LNCAP (cell line): ENCODE data around the gene PAEP.

Source experiments
- TF ChIP-seq, protein P1 (sequence below): fragments of 450-650 bp; IDR thresholded peaks from 2 replicates; pipeline ENCODE4 v1.5.1; 2017; ENCODE audit warnings: mild to moderate bottlenecking

PAEP gene

DNA sequence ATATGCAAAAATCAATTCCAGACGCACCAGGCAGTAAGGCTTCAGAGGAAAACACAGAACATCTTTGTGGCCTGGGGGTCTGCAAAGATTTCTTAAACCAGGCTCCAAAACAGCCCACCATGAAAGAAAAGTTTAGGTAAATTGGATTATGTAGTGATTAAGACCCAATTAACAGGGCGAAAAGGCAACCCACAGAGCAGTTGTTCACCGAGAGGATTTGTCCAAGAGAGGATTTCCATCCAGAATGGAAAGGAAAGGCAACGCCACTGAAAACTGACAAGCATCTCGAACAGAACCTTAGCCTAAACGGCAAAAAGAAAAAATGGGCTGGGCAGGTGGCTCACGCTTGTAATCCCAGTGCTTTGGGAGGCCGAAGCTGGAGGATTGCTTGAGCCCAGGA, 40.4 kb downstream of the PAEP start:
- TF ChIP-seq, protein P1, sequence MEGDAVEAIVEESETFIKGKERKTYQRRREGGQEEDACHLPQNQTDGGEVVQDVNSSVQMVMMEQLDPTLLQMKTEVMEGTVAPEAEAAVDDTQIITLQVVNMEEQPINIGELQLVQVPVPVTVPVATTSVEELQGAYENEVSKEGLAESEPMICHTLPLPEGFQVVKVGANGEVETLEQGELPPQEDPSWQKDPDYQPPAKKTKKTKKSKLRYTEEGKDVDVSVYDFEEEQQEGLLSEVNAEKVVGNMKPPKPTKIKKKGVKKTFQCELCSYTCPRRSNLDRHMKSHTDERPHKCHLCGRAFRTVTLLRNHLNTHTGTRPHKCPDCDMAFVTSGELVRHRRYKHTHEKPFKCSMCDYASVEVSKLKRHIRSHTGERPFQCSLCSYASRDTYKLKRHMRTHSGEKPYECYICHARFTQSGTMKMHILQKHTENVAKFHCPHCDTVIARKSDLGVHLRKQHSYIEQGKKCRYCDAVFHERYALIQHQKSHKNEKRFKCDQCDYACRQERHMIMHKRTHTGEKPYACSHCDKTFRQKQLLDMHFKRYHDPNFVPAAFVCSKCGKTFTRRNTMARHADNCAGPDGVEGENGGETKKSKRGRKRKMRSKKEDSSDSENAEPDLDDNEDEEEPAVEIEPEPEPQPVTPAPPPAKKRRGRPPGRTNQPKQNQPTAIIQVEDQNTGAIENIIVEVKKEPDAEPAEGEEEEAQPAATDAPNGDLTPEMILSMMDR = no peak

DNA sequence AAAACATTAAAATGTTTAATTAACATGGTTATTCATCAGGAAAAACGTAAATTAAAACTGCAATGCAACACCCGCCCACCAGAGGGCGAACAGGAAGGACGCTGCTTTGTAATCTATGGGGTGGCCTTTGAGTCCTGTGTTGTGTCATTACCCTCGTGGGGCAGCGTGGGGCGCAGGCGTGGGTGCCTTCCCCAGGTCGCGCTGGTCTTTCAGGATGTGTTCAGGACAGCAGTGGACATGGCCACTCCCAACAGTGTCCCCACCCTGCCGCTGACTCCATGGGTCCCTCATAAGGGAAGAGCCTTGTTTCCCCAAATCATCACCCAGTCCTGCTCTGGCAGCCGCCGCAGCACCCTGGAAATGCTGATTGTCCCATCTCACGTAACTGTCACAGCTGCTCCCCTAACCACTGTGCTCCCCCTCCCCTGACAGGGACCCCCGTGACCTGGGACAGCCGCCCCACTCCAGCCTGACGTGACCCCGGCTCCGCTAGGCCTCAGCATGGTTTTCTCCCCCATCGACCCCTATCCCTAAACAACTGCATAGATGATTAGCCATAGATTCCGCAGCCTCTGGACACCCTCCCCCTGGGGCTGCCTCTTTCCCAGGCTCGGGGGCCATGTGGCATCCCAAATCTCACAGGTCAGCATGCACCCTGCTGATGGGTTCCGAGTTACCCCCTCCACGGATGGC, 41.4 kb downstream of the PAEP start:
- TF ChIP-seq, protein P1 = peak; percentile 88

DNA sequence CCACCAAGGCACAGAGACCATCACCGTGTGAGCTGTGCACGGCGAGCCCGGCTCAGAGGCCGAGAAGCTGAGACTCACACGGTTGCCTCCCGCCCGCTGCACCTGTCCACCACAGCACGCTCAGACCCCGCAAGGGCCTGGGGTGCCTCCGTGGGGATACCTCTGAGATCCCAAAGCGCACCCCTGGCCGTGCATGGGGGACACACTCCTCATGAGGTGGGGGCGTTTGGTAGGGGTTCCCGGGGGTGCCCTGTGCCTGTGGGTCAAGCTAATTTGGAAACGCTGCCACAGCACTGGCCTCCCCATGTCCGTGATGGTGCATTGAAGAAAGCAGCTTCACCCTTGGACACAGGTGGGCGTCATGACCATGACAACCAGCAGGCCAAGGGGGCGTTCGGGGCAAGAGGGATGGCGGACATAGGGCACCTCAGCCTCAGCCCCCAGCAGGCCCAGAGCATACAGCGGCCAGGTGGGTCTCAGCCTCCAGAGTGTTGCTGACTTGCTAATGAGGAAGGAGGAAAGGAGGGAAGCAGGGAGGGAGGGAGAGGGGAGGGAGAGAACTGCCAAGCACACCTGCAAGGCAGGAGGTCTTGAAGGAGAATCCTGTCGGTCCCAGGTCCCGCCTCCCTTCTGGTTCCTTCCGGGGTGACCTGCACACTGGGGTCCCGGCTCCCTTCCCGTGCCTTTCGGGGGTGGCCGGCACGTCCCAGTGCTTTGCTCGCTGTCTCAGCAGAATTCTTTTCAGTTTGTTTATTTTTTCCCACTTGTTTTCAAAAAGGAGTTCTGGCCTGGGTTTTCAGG, 43.1 kb downstream of the PAEP start:
- TF ChIP-seq, protein P1 = no peak

DNA sequence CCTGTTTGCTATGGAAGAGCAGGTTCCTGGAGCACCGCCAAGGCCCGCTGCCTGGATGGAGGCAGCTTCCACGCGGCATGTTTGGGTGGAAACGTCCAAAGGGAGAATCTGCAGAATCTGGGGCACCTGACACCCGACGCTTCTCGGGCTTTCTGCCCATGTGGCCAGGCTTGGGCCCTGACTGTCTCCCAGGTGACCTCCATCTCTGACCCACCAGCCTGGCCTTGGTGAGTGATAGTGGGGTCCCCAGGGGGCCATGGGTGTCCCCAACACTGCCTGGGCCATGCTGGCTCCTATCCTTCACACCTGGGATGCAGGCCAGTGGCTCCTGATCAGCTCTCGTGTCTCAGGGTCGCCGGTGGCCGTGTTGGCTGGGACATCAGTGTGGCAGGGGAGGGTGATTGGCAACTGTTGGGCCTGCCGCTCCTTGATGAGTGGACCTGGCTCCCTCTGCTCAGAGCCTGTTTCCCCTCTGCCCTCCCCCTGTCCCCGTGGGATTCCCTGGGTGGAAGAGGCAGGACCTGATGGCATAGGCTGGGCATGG, 43.8 kb downstream of the PAEP start:
- TF ChIP-seq, protein P1 = no peak

DNA sequence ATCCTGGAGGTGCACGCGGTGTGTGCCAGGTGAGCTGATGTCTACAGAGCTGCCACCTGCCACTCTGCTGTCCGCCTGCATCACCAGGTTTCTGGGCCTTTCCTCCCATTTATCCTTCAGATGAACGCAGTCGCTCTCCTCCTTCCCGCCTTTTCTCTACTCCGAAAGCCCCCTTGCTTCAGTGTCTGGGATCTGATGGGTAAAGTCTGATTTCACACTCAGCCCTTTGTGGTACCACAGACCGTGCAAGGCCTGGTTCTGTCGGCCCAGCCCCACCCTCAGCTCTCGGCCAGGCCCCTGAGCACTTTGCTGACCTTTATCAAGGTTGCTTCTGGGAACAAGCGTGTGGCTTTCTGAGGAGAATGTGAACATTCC, 45.3 kb downstream of the PAEP start:
- TF ChIP-seq, protein P1 = no peak

DNA sequence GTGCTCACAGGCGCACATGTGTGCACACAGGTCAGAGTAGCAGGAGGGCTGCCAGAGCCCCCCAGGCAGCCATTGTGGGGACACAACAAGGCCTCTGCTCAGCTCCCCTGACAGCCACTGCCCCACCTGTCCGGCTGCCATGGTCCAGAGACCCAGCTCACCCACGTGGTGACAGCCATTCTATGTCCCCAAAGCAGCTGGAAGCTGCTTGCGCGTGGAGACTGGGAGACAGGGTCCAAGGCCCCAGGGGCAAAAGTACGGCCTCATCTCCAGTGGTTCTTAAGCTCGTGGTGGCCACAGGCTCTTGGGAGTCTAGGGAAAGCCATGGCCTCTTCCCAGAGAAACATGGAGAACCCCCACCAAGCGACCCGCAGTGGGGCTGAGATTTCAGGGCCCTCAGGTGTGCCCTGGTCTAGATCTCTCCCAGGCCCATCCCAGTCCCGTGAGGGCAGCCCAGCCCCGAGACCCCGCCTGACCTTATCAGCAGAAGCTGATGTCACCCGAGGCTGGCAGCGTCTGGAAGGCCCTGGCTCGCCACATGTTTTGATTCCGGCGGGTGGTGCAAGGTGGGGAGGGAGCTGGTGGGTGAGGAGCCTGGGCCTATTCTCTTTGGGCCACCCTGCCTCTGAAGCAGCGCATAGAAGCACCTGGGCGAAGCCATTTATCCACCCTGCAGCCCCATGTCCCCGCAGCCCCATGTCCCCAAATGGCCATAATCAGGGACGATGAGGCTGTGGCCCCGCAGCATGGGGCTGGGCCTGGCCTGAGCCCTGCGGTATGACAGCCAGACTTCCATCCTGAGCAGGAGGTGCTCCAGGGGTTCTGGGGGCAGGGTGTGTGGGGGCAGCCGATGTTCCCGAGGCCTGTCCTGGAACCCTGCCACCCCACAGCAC, 46.1 kb downstream of the PAEP start:
- TF ChIP-seq, protein P1 = no peak
